Heart left ventricle (tissue), 16 donors: ENCODE results near the gene NINJ2. TPM values are rescaled to one million over a fixed set of nuclear protein-coding genes. Genes with fewer than 3 reads are reported as not detected.

ENCODE experiments used
- ATAC-seq, 4 donors: fragments of 200-7000 bp; cut with Tn5 transposase; one replicate each; pipeline ENCODE4 v1.9.1; 2020 to 2022; ENCODE audit warnings: moderate library complexity in 4 of 4, mild to moderate bottlenecking in 3 of 4, moderate number of reproducible peaks in 1 of 4
- DNase-seq, 5 donors: peaks; one replicate each; pipeline ENCODE4 v3.0.0-alpha.2; 2020
- H3K27ac ChIP-seq, 12 donors: fragments of 200-600 bp; sonication (generic) in 4 of 12; one replicate each; pipeline versions ENCODE4 v1.5.0 to v1.8.0; 2016 to 2022; ENCODE audit warnings: mild to moderate bottlenecking in 2 of 12
- H3K27me3 ChIP-seq, 9 donors: fragments of 200-600 bp; sonication (generic) in 2 of 9; one replicate each; pipeline versions ENCODE4 v1.5.1 to v1.8.0; 2016 to 2022; ENCODE audit warnings: mild to moderate bottlenecking in 3 of 9
- H3K36me3 ChIP-seq, 9 donors: fragments of 200-600 bp; sonication (generic) in 2 of 9; one replicate each; pipeline versions ENCODE4 v1.5.0 to v1.8.0; 2018 to 2022; ENCODE audit warnings: mild to moderate bottlenecking in 2 of 9
- H3K4me1 ChIP-seq, 12 donors: fragments of 200-600 bp; sonication (generic) in 4 of 12; one replicate each; pipeline versions ENCODE4 v1.5.0 to v1.8.0; 2016 to 2022; ENCODE audit warnings: mild to moderate bottlenecking in 3 of 12
- H3K4me3 ChIP-seq, 12 donors: fragments of 200-600 bp; sonication (generic) in 4 of 12; one replicate each; pipeline versions ENCODE4 v1.5.0 to v1.8.0; 2017 to 2022; ENCODE audit warnings: mild to moderate bottlenecking in 9 of 12, moderate library complexity in 4 of 12
- H3K9me3 ChIP-seq, 12 donors: fragments of 200-600 bp; sonication (generic) in 4 of 12; one replicate each; pipeline versions ENCODE4 v1.5.0 to v1.8.0; 2016 to 2022; ENCODE audit warnings: mild to moderate bottlenecking in 1 of 12
- POLR2A ChIP-seq, 2 donors: fragments of 450-650 bp; IDR thresholded peaks; one replicate each; pipeline ENCODE4 v1.6.1; 2017; ENCODE audit warnings: antibody characterized with exemption in 2 of 2, mild to moderate bottlenecking in 2 of 2, moderate library complexity in 2 of 2
- WGBS, 4 donors: extraction: QIAGEN DNeasy Blood & Tissue Kit in 2 of 4; methylation state at CpG; one replicate each; pipeline versions ENCODE4 v1.1.5 to v1.1.7; 2013 to 2018; 5-methylcytosine and 5-hydroxymethylcytosine counted together
- intact Hi-C, 10 donors: fragments of 100-400 bp; cut with DNase I; formaldehyde crosslinking; loops; one replicate each; pipeline versions ENCODE4 v1.11.1 to v1.14.2; 2022
- polyA plus RNA-seq, 2 donors: library from polyadenylated mRNA; stranded (reverse); fragments of 200-250 nt; gene quantifications; one replicate each; pipeline ENCODE4 v1.2.3, GENCODE V29; 2013
- total RNA-seq, 9 donors: library from RNA; depleted of rRNA in 2 of 9; stranded (reverse); fragments of >200 nt in 2 of 9; fragmentation: NEBNext Ultra II Directional in 3 of 9; extraction: Animal tissue kit (Norgen Biotek cat#: 25700) in 3 of 9; gene quantifications; one replicate each; pipeline versions ENCODE4 v1.1.0 to v1.2.4, GENCODE V29; 2016 to 2023
- TF ChIP-seq, protein P1 (sequence below), 12 donors: fragments of 200-600 bp; sonication (generic) in 4 of 12; IDR thresholded peaks; one replicate each; pipeline versions ENCODE4 v1.5.0 to v1.8.0; 2018 to 2022; ENCODE audit warnings: antibody characterized with exemption in 12 of 12, mild to moderate bottlenecking in 5 of 12
- donor health status: ischemic (EF 13 %, LVEDD 7.1; RV severe dilation, severe dysfunction).
- donor health status: healthy with polysubstance abuse.
- donor health status: DM: no; HTN: yes; CAD: no.
- donor health status: DM: no; HTN: no; CAD: no.
- donor health status: ischemic (EF 25% LVEDD 6.9; RV normal size, moderate dysfunction).
- donor health status: ischemic (EF 25% LVEDD 5.7; RV mildly dilated, moderate dysfunction).
- donor health status: healthy.
- donor health status: DM: yes; HTN: yes; CAD: no.
- donor health status: ischemic (EF 35%, LVEDD 5.7; RV mildly dilated, moderate dysfunction).
- donor health status: nonischemic (EF 11% LVEDD 7.7; RV severe dilation, severe dysfunction).
- donor health status: DM: yes; HTN: yes; CAD: no.
- donor health status: PGD.
- donor health status: ischemic (EF 29% LVEDD 5.4; RV normal size, mild dysfunction).
- donor health status: nonischemic (EF 23%, LVEDD 6.1; RV moderate dilation, normal function).

The NINJ2 gene
- total and polyA plus RNA-seq, 11 donors, result 2.8 to 15.0 (median 5.2) TPM

DNA sequence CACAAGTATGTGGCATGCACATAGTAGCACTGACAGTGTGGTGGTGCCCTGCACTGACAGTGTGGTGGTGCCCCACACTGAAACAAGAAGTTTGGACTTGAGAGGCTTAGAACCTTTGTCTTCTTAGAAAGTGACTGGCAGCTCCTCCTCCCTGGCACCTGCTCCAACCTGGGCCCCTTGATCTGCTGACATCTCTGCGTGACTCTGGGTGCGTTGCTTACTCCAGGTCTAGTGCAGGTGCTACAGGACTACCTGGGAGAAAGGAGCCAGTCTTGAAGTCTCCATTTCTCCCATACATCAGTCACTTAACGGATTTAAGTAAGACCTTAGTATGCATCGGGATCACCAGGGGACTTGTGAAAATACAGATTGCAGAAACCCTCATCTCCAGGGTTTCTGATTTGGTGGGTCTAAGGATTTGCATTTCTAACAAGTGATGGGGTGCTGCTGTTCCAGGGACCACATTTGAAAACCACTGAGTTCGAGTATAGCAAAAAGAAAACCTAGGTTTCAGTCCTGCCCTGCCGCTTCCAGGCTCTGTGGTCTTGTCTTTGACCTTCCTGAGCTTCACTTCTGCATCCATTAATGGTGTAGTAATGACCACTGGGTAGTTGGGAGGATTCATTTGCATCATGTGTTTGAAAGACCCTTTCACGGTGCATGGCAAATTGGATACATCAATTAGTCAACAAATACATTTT, 15.7 kb downstream of the NINJ2 start:
- intact Hi-C loops, result loop anchor here in 8 of 10 donors (2.0 to 10.0 kb wide), 7 partner anchors 37 to 167 kb away; partner anchors contain the start of gene WNK1 (in 2 of the 8)
- H3K4me1 ChIP-seq, result peaks cover 7 to 61% (median 46%) of the 10 kb centered on the region in 12 donors
- H3K27ac ChIP-seq, result peak overlapping the region; percentile 76 to 100 (median 98)
- ATAC-seq (no peak), DNase-seq (no peak)
- H3K4me3 ChIP-seq, result no peak overlapping the region
- no peaks in the 10 kb centered on the region for H3K27me3 ChIP-seq
- no peaks in the 10 kb centered on the region for H3K9me3 ChIP-seq
- TF ChIP-seq POLR2A (IDR thresholded peaks at IDR 0.05), result no peak
- TF ChIP-seq, protein P1, sequence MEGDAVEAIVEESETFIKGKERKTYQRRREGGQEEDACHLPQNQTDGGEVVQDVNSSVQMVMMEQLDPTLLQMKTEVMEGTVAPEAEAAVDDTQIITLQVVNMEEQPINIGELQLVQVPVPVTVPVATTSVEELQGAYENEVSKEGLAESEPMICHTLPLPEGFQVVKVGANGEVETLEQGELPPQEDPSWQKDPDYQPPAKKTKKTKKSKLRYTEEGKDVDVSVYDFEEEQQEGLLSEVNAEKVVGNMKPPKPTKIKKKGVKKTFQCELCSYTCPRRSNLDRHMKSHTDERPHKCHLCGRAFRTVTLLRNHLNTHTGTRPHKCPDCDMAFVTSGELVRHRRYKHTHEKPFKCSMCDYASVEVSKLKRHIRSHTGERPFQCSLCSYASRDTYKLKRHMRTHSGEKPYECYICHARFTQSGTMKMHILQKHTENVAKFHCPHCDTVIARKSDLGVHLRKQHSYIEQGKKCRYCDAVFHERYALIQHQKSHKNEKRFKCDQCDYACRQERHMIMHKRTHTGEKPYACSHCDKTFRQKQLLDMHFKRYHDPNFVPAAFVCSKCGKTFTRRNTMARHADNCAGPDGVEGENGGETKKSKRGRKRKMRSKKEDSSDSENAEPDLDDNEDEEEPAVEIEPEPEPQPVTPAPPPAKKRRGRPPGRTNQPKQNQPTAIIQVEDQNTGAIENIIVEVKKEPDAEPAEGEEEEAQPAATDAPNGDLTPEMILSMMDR (IDR thresholded peaks at IDR 0.05), result no peak
- peaks cover 0 to 6% (median 0%) of the 10 kb centered on the region in 9 donors for H3K36me3 ChIP-seq
- WGBS, 4 donors, result 72 to 95% (median 79%) methylated on average over 5 to 7 of the region's 7 CpGs

DNA sequence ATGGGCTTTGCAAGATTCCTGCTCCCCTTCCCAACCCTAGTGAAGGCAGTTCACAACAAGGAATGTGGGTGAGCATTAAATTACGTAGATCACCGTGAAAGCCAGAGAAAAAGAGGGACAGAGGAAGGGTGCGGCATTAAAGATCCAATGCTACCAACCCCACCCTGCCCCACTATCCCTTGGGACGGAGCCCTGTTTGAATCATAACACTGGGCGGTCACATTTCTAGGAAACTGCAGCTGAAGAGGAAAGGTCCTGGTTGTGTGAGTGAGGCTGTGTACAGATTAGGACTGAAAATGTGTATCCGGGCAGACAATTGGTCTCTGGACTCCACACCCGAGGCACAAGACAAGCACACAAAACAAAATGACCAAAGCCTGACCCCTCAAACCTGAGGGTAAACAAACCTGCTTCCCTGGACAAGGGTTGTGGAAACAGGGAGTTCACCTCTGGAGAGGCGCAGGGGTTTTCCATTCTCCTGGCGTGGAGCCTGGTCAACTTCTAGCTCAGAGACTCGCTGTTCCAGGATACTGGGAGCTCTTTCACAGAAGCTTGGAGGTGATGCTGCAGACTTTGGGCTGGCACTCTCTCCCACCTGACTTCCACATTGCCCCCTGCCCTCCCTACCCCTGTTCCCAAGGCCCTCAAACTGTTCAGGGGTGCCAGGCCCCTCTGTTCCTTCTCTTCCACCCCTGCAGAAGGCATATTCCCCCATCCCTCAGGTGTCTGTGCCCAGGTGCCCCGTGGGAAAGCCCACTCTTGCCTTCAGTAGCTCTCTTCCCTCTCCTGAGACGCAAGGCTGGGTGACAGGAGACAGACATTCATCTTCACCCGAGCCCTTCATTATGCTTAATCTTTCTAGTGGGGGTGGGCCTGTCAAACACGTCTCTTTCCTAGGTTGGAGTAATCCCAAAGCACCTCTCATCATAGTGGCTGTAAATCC, 16.5 kb downstream of the NINJ2 start:
- ATAC-seq (peak; percentile 45 to 82 (median 65)), DNase-seq (peak; percentile 71 to 85 (median 84))
- WGBS, 4 donors, result 39 to 56% (median 45%) methylated on average over 14 of the region's 14 CpGs
- peak overlapping the region; percentile 93 to 100 (median 99) for H3K27ac ChIP-seq
- H3K4me3 ChIP-seq, result peak overlapping the region in 7 of 12 donors; percentile 3 to 23 (median 14)
- H3K9me3 ChIP-seq, result no peaks in the 10 kb centered on the region
- peaks cover 0 to 6% (median 0%) of the 10 kb centered on the region in 9 donors for H3K36me3 ChIP-seq
- H3K27me3 ChIP-seq, result no peaks in the 10 kb centered on the region
- peaks cover 7 to 64% (median 49%) of the 10 kb centered on the region in 12 donors for H3K4me1 ChIP-seq
- intact Hi-C loops, result loop anchor here in 8 of 10 donors (1.0 to 10.0 kb wide), 8 partner anchors 24 to 168 kb away; partner anchors contain the start of gene WNK1 (in 2 of the 8)
- TF ChIP-seq POLR2A (IDR thresholded peaks at IDR 0.05), result peak in 1 of 2 donors; percentile 21
- TF ChIP-seq, protein P1 (IDR thresholded peaks at IDR 0.05), result no peak

DNA sequence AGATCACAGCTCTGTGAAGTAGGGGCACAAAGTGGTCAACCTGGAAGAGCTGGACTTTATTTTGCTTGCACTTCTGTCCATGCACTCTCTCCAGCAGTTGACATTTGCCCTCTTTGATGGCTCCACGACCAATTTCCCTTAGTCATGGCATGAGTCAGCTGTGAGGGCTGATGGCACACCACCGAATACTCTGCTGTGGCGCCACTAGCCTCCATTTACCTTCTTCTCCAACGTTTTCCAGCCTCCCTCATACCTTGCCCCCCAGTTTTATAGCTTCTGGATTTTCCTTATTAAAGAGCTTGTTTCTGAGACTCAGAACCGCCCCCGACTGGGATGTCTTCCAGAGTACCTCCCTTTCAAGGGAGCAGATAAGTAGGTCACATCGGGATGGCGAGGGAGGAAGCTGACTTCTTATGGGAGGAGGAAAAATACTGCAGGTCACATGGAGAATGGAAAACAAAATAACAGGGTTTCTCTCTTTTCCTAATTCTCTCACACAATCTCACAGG, 17.6 kb downstream of the NINJ2 start:
- 14 to 25% (median 20%) methylated on average over 8 of the region's 8 CpGs for WGBS, 4 donors
- Histone ChIP-seq H3K9me3 (no peaks in the 10 kb centered on the region), H3K4me1 (peaks cover 7 to 64% (median 49%) of the 10 kb centered on the region in 12 donors), H3K27ac (peak overlapping the region; percentile 93 to 100 (median 99)), H3K27me3 (no peaks in the 10 kb centered on the region), H3K36me3 (peaks cover 0 to 6% (median 0%) of the 10 kb centered on the region in 9 donors), H3K4me3 (peak overlapping the region in 8 of 12 donors; percentile 3 to 23 (median 14))
- ATAC-seq (peak; percentile 32 to 53 (median 34)), DNase-seq (peak in 4 of 5 donors; percentile 66 to 80 (median 72))
- intact Hi-C loops, result loop anchor here in 9 of 10 donors (1.0 to 10.0 kb wide), 11 partner anchors 15 to 169 kb away; partner anchors contain the start of gene WNK1 (in 2 of the 9)
- no peak for TF ChIP-seq POLR2A (IDR thresholded peaks at IDR 0.05)
- TF ChIP-seq, protein P1 (IDR thresholded peaks at IDR 0.05), result no peak
